ENCODE data around the gene PRKAB1.
A peak's percentile ranks its signal among the peaks of the same experiment; 100 is the strongest.
"Not testable (repeated sequence)": the region's sequence is repeated elsewhere in the genome, so short reads cannot be mapped to it uniquely, and the experiment has no call there.

Gene PRKAB1

DNA sequence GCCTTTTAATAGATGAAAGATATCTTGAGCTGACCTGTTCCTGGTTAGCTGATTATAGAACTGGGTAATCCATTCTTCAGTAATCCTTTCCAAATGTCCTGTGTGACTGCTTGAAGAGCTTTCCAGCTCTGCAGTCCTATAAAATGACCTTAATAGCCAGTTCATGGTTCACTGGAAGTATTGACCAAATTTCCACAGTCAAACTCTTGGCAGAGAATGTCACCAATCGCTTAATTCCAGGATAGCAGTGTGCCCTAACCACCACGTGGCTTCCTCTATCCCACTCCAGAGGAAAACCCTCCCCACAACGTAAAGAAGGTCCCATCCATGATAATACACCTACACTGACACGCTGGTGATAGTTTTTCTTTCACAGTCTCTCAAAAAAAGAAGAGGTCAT is 17.4 kb downstream of the PRKAB1 start:
- no peak for DNase-seq

DNA sequence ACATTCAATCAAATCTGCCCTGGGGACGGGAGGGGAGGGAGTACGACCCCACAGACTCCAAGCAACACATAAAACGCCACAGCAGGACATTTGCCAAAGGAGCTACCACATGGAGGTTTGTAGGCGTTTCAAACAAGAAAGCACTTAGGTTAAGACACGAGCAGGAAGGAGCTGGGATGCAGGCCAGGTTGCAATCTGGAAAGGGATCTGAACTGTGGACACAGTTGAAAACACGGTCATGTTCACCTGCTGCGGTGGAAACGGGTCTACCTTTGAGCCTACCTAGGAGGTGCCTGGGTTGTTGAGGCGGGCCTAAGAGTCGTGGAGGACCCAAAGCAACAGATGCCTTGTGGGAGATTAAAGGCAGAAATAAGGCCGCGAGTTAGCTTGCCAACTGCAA is 18.4 kb downstream of the PRKAB1 start:
- DNase-seq = no peak

DNA sequence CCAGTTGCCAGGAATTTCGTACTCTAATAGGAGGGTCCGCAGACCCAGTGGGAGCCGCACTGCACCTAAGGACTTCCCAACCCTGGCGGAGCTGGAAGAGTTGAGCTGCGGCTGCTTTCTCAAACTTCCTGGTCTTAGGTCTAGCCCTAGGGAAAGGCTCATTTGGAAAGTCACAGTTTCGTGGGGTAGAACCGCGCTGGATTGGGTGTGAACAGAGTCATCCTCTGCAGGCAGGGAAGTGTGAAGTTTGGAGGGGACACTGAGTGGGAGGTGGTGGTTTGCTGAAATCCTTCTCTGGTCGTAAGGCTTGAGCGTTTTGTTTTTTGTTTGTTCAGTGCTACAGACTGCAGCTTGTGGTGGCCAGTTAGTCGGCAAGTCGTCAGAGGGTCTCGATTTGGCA is 18.8 kb downstream of the PRKAB1 start:
- no peak for DNase-seq

DNA sequence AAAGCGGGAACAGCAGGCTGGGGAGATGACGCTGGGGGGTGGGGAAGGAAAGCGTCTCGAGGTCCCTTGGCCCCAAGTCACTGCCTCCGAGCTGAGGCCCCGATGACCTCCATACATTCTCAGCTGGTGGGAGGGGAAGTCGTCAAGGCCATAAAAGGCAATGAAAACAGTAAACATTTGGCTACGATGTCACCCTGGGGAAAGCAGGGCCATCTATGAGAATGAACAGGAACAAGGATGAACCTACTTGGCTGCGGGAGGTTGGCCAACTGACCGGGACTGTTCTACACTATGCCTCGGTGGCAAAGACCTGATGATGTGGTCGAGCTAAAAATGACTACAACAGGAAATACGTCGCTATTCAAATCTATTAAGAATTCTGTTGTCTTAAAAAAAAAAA is 19.5 kb downstream of the PRKAB1 start:
- no peak for DNase-seq

DNA sequence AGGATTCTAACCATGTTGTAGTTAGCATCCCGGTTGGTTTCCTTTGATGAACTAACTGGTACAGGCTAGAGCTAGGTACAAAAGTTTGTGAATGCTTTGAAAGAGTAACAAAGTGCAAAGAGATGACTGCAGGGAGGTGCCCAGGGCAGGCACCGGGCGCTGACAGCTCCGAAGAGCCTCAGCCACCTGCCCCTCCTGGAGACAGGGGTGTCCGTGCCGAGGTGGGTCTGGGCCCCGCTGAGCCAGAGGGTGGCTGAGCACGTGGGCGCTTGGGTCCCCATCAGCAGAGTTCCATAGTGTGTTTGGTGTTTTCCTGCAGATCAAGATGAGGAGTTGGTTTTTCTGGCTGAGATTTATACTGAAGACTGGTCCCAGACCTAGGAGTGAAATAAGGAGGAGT is 19.9 kb downstream of the PRKAB1 start:
- no peak for DNase-seq

DNA sequence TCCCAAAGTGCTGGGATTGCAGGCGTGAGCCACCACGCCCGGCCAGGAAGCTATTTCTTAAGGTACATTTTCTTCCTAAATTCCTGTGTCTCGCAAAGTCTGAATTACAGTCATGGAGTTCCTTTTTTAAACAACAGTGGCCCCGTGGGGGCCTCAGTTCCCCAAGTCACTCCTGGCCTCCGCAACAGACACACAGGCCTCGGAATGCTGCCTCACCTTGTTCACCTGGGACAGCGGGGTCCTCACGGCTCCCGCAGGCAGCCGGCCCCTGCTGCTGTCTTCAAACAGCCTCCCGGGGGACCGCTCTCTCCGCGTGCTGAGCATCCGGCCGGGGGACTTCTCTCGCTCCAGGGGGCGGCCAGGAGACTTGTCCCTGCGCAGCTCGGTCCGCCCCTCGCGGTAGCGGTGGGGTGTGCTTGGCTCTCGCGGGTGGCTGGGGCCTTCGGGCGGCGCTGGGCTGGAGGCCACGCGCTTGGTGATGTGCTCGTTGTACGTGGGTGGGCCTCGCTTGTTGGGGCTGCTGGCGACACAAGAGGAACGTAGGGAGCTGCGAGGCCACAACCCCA is 22.1 kb downstream of the PRKAB1 start:
- no peak for DNase-seq

DNA sequence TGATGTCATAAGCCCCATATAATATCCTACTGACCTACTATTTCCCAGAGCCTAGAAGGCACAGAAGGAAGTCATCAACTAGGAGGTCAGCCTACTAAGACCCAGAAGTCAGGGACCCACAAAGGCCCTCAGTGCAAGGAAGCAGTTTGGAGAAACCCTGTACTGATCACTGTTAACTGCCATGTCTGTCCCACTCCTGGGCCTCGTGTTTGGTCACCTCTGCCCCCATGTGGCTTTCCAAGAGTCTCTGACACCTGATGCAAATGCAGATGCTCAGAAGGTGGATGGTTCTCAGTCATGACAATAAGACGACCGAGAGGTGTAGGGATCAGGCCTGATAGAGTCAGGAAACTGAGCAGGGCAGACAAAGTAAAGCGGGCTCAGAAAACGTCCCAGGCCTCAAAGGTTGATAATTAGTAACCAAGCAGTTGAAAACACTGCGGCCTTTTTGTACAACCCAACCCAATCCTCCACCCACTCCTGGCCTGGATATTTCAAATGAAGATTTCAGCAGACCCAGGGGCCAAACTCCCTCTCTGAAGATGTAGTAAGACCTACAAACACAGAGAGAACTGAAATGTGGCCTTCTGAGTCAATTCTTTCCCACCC is 23.4 kb downstream of the PRKAB1 start:
- DNase-seq = no peak

DNA sequence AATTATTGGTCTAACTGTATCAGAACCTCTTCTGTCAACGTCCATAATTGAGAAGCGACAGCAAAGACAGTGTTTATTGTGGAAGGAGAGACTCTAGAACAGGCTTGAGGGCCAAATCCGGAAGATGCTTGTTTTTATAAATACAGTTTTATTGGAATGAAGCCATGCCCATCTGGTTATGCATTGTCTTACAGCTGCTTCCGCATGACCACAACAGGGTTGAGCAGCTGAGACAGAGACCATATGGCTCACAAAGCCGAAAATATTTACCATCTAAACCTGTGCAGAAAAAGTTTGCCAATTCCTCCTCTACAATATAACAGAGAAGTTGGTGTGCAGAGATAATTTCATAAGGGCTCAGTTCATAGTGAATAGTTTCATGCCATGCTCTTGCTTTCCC is 24.5 kb downstream of the PRKAB1 start:
- DNase-seq = no peak

DNA sequence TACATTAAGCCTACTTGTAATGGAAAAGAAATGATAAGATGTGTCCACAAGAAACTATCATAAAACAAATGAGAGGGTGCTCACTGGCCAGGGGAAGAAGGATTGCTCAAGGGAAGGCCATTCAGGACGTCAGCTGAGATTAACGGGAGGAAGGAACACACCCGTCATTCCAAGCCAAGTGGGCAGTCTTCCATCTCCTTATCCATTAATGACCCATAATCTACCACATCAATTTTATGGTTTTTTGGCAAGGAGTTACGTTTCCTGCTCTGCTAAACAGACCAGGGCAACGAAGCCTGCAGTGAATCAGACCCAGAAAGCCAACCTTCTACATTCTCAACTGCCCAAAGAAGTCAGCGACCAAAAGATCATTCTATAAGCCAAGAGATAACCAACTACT is 25.1 kb downstream of the PRKAB1 start:
- DNase-seq = peak; percentile 77

DNA sequence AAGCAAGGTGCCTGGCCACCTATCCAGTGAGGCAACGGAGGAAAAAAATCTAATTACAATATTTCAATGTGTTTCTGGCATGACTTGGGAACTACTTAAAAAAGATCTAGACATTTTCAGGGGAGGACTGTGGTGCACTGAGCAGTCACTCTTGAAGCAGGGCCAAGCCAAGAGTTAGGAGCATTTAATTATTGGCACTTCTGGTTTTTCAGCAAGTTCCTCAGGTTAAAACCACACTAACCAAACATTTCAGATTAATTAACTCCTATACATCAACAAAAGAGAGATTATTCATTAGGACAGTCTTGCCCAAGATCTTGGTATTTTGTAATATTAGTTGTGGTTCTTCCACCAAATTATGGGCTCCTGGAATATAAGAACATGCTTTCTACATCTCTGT is 25.6 kb downstream of the PRKAB1 start:
- peak; percentile 27 for DNase-seq

DNA sequence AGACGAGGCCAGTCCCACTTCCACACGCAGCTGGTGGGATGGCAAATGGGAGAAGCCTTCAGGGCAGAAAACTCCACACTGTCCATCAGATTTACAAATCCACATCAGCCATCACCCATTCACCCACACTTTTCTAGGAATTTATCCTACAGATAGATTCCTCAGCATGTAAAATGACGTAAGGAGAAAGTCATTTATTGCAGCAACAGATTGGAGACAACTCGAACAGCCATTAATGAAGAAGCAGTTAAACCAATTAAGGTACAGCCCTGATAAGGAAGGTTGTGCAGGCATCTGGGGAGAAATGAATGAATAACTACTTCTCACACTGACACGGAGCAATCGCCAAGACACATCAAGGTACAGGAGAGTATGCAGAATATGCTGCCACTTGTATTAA is 26.2 kb downstream of the PRKAB1 start:
- no peak for DNase-seq

DNA sequence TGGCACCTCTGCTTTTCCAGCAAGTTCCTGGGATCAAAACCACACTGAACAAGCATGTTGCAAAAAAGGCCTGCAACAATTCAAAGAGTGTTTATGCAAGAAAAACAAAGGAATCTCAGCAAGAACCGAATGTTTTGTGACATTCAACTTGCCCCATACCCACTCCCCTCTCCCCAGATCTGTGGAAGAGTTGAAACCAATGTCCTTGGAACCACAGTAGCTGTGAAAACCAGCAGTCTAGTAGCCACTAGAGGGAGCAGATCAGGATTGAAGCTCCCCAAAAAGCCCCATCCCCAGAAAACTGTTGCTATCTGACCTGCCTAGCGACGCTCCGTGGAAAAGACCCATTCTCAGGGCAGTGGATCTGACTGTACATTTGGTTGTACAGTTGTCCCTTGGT is 27.1 kb downstream of the PRKAB1 start:
- DNase-seq = no peak

DNA sequence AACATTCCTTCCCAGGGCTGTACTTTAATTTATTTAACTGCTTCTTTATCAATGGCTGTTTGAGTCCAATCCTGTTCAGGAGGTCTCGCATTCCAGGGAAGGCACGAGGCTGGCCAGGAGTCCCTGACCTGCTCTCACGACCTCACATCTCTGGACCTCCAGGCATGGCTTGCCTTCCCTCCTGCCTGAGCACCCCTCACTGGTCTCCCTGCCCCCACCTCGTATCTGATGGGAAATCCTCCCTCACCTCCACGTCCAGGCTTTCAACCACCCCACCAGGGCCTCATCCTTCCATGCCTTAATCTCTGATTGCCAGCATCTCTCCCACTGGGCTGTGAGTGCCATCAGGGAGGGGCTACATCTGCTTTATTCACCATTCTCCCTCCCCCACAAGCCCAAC is 29.0 kb downstream of the PRKAB1 start:
- DNase-seq = no peak

DNA sequence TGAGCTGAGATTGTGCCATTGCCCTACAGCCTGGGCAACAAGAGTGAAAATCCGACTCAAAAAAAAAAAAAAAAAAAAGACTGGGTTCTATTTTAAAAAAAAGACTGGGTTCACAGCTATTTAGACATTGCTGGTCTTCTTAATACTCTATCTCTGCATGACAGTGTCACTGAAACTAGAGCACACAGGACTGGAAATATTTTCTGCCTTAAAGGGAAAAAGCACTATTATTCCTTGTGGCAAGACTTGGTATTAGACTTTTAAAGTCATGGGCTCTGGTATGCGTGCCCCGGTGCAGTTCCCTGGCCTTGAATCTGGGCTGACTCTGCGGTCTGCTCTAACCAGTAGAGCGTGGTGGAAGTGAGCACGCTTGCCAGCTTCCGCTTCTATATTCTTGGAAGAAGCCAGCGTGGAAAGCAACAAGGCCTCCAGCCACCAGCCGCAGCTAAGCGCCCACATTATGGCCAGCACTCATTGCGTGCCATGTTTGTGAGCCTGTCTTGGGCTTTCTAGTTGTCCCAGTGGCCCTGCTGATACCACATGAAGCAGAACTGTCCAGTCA is 31.3 kb downstream of the PRKAB1 start:
- DNase-seq = peak; percentile 26

DNA sequence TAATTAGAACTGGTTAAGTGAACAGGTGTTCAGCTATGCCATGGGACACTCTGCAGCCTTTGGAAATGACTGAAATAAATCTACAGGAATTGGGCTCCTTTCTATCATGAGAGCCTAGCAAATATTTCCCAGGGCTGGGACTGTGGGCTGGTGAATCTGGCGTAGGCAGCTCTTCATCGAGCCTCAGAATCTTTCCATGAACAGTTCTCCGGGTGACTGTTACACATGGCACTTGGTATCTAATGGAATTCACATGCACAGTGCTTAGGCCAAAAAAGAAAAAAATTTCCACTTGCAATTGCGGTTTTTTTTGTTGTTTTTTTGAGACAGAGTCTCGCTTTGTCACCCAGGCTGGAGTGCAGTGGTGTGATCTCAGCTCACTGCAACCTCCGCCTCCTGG is 32.1 kb downstream of the PRKAB1 start:
- DNase-seq = no peak

DNA sequence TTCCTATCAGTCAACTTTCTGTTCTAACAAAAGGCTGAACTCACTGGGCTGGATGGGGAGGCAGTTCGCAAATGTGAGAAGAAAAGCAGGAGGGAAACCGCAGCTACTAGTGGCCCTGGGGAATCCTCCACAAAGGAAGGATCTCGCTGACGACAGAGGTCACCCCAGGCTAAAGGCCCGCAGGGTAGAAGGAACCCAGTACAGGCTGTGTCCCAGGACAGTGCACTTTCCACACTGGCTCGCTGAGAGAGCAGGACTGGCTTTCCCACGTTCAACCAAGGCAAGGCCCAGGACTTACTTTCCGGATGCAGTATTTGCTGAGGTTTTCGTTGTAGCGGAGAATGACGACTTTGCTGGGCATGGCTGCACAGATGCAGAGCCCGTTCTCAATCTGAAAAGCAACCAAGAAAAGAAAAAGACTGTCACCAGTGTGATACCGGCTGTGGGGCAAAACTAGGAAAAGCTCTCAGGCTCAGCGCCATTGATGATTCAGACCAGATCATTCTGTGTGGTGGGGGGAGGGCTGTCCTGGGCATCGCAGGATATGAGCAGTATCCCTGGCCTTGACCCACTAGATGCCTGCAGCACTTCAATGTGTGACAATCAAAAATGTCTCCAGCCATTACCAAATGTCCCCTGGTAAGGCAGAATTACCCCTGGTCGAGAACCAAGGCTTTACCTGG is 36.3 kb downstream of the PRKAB1 start:
- DNase-seq = no peak

DNA sequence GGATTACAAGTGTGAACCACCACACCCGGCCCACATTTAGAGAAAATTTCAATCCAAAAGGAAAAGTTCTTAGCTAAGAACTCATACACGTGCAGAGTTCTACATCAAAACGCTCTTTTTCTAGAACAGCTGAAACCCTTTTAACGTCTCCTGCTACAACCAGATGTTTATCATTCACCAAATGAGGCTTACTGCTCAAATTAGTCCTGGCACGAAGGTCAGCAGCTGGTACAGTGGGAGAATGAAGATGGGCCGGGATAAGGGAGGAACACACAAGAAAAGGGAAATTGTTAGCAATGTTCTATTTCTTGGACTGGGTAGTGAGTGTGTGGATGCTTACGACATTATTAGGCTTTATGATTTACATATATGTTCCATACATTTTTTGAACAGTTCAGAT is 37.2 kb downstream of the PRKAB1 start:
- no peak for DNase-seq

DNA sequence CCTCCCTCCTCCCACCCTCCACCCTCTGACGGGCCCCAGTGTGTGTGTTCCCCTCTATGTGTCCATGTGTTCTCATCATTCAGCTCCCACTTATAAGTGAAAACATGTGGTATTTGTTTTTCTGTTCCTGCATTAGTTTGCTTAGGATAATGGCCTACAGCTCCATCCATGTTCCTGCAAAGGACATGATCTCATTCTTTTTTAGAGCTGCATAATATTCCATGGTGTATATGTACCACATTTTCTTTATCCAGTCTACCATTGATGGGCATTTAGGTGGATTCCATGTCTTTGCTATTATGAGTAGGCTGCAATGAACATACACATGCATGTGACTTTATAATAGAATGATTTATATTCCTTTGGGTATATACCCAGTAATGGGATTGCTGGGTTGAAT is 38.5 kb downstream of the PRKAB1 start:
- DNase-seq = not testable (repeated sequence)

DNA sequence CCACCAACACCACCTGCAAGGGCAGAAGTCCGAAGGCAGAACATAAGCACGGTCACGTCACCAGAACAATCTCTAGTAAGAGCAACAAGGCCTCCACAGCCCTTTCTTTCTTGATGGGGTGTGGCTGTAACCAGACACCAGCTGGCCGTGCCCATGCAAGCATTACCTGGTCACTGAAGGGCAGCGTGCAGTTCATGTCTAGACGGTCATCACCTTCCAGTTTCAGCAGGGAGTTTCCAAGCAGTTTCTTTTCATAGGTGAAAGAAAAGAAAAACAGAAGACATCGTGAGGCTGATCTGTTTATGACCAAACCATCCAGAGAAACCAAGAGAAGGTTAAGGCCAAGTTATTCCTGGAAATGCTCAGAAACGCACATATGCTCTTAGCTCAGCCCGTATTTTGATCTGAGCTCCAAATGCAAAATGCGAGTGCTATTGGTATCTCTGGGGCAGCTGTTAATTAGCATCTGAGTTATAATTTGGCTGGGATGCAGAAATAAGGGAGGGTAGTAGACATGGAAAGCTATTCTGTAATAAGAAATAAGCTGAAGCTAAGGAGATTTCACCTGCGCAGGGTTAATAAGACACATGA is 42.5 kb downstream of the PRKAB1 start:
- peak; percentile 12 for DNase-seq

DNA sequence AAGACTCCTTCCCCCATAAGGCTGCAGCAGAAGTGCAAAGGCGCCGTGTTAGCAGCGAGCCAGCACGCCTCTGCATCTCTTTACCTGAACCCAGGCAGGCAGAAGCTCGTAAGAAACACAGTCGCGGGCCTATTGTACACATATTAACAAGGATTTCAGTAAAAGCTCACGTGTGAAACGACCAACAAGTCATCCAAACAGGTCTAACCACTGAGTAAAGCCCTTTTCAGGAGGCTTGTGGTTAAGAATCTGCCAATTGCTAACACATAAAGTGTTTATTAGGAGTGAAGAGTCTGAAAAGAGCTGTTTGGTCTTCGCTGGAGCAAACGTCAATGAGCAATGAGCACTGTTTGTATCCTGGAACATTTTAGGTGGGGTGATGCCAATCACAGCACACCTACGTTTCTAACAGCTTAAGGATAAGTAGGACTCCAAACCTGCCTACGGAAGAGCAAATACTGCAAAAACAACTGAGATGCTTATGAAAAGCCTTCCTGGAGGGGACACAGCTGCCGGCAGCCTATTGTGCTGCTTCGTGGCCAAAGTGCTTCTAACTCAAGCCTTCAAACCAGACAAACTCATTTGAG is 43.1 kb downstream of the PRKAB1 start:
- peak; percentile 71 for DNase-seq

DNA sequence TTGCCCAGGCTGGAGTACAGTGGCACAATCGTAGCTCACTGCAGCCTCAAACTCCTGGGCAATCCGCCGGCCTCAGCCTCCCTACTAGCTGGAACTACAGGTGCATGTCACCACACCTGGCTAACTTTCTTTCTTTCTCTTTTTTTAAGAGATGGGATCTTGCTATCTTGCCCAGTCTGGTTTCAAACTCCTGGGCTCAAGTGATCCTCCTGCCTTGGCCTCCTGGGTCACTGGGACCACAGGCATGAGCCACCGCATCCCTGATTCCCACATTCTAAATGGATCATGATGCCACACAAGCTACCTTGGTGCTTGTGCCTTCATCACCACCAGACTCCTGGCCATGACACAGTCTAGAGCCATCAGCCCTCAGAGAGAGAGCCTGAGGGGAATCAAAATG is 43.8 kb downstream of the PRKAB1 start:
- no peak for DNase-seq

DNA sequence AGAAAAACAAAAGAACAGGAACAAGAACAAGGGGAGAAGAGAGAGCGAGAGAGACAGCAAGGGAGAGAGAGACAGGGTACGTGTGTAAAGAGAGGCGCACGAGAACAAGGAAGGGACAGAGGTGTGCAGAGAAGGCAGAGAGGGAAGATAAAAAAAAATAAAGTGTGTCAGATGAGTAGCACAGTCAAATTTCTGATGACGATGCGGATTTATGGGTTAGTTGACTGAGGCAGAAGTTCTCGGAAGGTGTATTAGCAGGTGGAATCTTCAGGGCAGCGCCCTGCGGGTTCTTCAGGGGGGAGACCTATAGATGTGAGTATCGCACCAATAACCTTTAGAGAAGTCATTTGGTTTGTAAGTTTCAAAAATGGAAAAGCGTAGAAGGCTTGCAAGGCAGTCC is 44.8 kb downstream of the PRKAB1 start:
- DNase-seq = no peak

DNA sequence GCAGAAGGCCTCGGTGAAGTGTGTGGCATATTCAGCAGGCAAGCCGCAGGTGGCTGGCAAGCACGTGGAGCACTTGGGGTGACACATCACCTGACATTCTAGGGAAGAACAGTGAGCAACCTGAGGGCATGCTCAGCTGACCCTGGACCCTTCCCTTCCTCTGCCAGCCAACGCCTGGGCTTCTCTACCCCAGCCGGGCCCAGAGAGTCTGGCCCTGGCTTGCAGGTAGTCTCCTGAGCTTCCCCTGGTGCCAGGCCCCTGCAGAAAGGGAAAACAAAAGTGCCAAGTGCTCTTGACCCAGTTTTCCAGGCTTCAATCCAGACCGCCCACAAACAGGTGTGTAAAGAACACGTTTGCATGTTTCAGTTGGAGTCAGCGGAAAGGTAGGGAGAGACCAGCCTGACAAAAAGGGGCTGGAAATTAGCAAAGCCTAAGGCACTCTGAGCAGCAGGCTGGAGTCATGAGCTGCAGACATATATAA is 45.7 kb downstream of the PRKAB1 start:
- DNase-seq = peak; percentile 62

All from DMS79 (cell line).